Panc1 (cell line): Measurements from ENCODE around the gene GID8. TPM values are rescaled to one million over a fixed set of nuclear protein-coding genes. Genes with fewer than 3 reads are reported as not detected.

ENCODE experiments used
- ATAC-seq: fragments of 200-7000 bp; cut with Tn5 transposase; 2 replicates; pipeline ENCODE4 v1.9.1; 2020; ENCODE audit warnings: mild to moderate bottlenecking, moderate library complexity
- BruUV-seq: library from RNA; stranded (reverse); fragments of 400-500 nt; replicated peaks from 2 replicates; lab custom pipeline; 2021; lab: Mats Ljungman, UMichigan
- CTCF ChIA-PET: fragments of 300-600 bp; sonication (Branson Sonifier 250); formaldehyde crosslinking; loops from one replicate; lab custom pipeline; 2022; ENCODE audit warnings: antibody characterized with exemption; lab: Charles Lee
- POLR2A ChIA-PET: fragments of 300-600 bp; sonication (Branson Sonifier 250); formaldehyde crosslinking; loops from one replicate; lab custom pipeline; 2022; ENCODE audit warnings: antibody characterized with exemption; lab: Charles Lee
- DNase-seq: peaks from one replicate; pipeline ENCODE4 v3.0.0-alpha.2; 2010; ENCODE audit warnings: low read depth, low spot score
- H3K27ac ChIP-seq: 2 replicates; pipeline ENCODE4 v1.5.1; 2011; ENCODE audit warnings: mild to moderate bottlenecking, low read length, inconsistent platforms
- H3K27me3 ChIP-seq: fragments of 200-500 bp; sonication (Bioruptor generic); 2 replicates; pipeline ENCODE4 v1.6.0; 2014; ENCODE audit warnings: low read length, inconsistent platforms; ENCODE audit not compliant: control insufficient read depth, insufficient read depth
- H3K36me3 ChIP-seq: fragments of 200-500 bp; sonication (Bioruptor generic); 2 replicates; pipeline ENCODE4 v1.5.1; 2014; ENCODE audit warnings: inconsistent platforms, mild to moderate bottlenecking, low read length, moderate library complexity; ENCODE audit not compliant: control insufficient read depth, insufficient read depth
- H3K4me1 ChIP-seq: 2 replicates; pipeline ENCODE4 v1.5.1; 2011; ENCODE audit warnings: inconsistent platforms, mild to moderate bottlenecking, low read length, moderate library complexity; ENCODE audit not compliant: control insufficient read depth, insufficient read depth
- H3K4me3 ChIP-seq, 2 experiments: 2 replicates each; pipeline ENCODE4 v1.5.1; 2011 to 2012; ENCODE audit warnings: low read depth in 2 of 2, low read length in 2 of 2, mild to moderate bottlenecking in 2 of 2, inconsistent platforms in 1 of 2, moderate library complexity in 1 of 2
- H3K9me3 ChIP-seq: fragments of 200-500 bp; sonication (Bioruptor generic); 2 replicates; pipeline ENCODE4 v1.5.1; 2014; ENCODE audit warnings: low read depth, mild to moderate bottlenecking, inconsistent platforms, low read length, moderate library complexity; ENCODE audit not compliant: control insufficient read depth, insufficient read depth
- CTCF ChIP-seq: fragments of 450-650 bp; IDR thresholded peaks from 2 replicates; pipeline ENCODE4 v1.5.1; 2017; ENCODE audit warnings: mild to moderate bottlenecking
- POLR2AphosphoS5 ChIP-seq: IDR thresholded peaks from 2 replicates; pipeline ENCODE4 v1.6.1; 2012; ENCODE audit warnings: mild to moderate bottlenecking, low read depth, low read length, moderate library complexity
- REST ChIP-seq, 2 experiments: IDR thresholded peaks; 2 replicates each; pipeline ENCODE4 v1.6.1; 2011 to 2012; ENCODE audit warnings: low read depth in 2 of 2, control low read depth in 1 of 2, low read length in 1 of 2, mild to moderate bottlenecking in 1 of 2, moderate library complexity in 1 of 2; ENCODE audit not compliant: insufficient read depth in 1 of 2
- SIN3A ChIP-seq: IDR thresholded peaks from 2 replicates; pipeline ENCODE4 v1.6.1; 2012; ENCODE audit warnings: low read depth, mild to moderate bottlenecking, low read length, moderate library complexity, borderline replicate concordance; ENCODE audit not compliant: insufficient read depth
- TCF7L2 ChIP-seq: IDR thresholded peaks from 2 replicates; pipeline ENCODE4 v1.6.1; 2011; ENCODE audit warnings: mild to moderate bottlenecking, low read depth, low read length, inconsistent platforms
- in situ Hi-C: cut with HindIII; loops from 2 replicates; pipeline ENCODE4 v1.10.0; 2016; ENCODE audit warnings: low sequenced_read_pairs, low pct_unique_long_range_greater_than_20kb
- intact Hi-C: fragments of 100-400 bp; cut with micrococcal nuclease; formaldehyde crosslinking; loops from one replicate; pipeline ENCODE4 v1.10.0; 2022; ENCODE audit not compliant: unreplicated experiment
- total RNA-seq: library from RNA; stranded (reverse); gene quantifications from one replicate; pipeline ENCODE4 v1.2.1, GENCODE V29; 2021; ENCODE audit not compliant: unreplicated experiment

GID8 gene
- total RNA-seq, 1 experiment from 2014 or later = 37.3 TPM

- Histone ChIP-seq H3K4me1 (peaks cover 24% of the 10 kb centered on the region), H3K36me3 (peaks cover 18% of the 10 kb centered on the region), H3K27me3 (no peaks in the 10 kb centered on the region), H3K27ac (no peak overlapping the region), H3K4me3 (no peak overlapping the region), H3K9me3 (no peaks in the 10 kb centered on the region)
- ChIA-PET POLR2A (no interaction called here), CTCF (interaction anchor here (1.1 kb wide), 1 partner anchor 10 kb away, joined by 3 read pairs; no protein-coding TSS in a partner anchor)
- in situ Hi-C loops = no loop called here
- BruUV-seq = no TSS peak
- intact Hi-C loops = no loop called here
- DNase-seq = no peak
- TF ChIP-seq SIN3A (no peak), TCF7L2 (no peak), REST (IDR thresholded peaks at IDR 0.05; ENCODE audit: insufficient read depth in 1 of 2, low read depth in 2 of 2, low read length in 1 of 2) (no peak), POLR2AphosphoS5 (no peak), CTCF (no peak)
- no peak for ATAC-seq
Measured at GRCh38 chr20:62897666-62898065, 40.3 kb upstream of the GID8 start.

- Histone ChIP-seq H3K4me1 (peaks cover 24% of the 10 kb centered on the region), H3K27me3 (no peaks in the 10 kb centered on the region), H3K4me3 (no peak overlapping the region), H3K27ac (no peak overlapping the region), H3K36me3 (peaks cover 21% of the 10 kb centered on the region), H3K9me3 (no peaks in the 10 kb centered on the region)
- in situ Hi-C loops = no loop called here
- BruUV-seq = no TSS peak
- ATAC-seq (no peak), DNase-seq (no peak)
- TF ChIP-seq SIN3A (no peak), POLR2AphosphoS5 (no peak), TCF7L2 (no peak), CTCF (no peak), REST (IDR thresholded peaks at IDR 0.05; ENCODE audit: insufficient read depth in 1 of 2, low read depth in 2 of 2, low read length in 1 of 2) (no peak)
- ChIA-PET POLR2A (no interaction called here), CTCF (interaction anchor here (1.1 kb wide), 1 partner anchor 10 kb away, joined by 3 read pairs; no protein-coding TSS in a partner anchor)
- intact Hi-C loops = no loop called here
Measured at GRCh38 chr20:62898093-62898964, 39.6 kb upstream of the GID8 start.
